Bronchial epithelial cell (primary cell): ENCODE measurements around the gene KNDC1. TPM values are rescaled to one million over a fixed set of nuclear protein-coding genes. Genes with fewer than 3 reads are reported as not detected.

Experiments used
- DNase-seq: peaks from one replicate; pipeline ENCODE4 v3.0.0-alpha.2; 2010; ENCODE audit warnings: low read depth
- FAIRE-seq: peaks from 2 replicates; lab custom pipeline; 2011; peaks lifted over from hg19 to GRCh38; lab: Jason Lieb, UNC
- H3K27me3 ChIP-seq: 2 replicates; pipeline ENCODE4 v1.5.1; 2011; ENCODE audit warnings: low read length; ENCODE audit not compliant: control insufficient read depth, insufficient read depth
- H3K36me3 ChIP-seq: 2 replicates; pipeline ENCODE4 v1.5.1; 2011; ENCODE audit warnings: low read length; ENCODE audit not compliant: control insufficient read depth, insufficient read depth
- H3K4me3 ChIP-seq: 2 replicates; pipeline ENCODE4 v1.5.1; 2011; ENCODE audit warnings: mild to moderate bottlenecking, low read depth, low read length, control low read depth
- total RNA-seq: library from RNA; depleted of rRNA; stranded (reverse); fragments of >200 nt; gene quantifications from 2 replicates; pipeline ENCODE4 v1.2.1, GENCODE V29; 2014
- TF ChIP-seq, protein P1 (sequence below): IDR thresholded peaks from 2 replicates; pipeline ENCODE4 v1.5.1; 2011; ENCODE audit warnings: mild to moderate bottlenecking, moderate library complexity, low read length, control low read depth, inconsistent platforms; ENCODE audit not compliant: insufficient read depth, severe bottlenecking

Gene KNDC1
- total RNA-seq, 1 donor from 2014 or later, result under 0.01 TPM

DNA sequence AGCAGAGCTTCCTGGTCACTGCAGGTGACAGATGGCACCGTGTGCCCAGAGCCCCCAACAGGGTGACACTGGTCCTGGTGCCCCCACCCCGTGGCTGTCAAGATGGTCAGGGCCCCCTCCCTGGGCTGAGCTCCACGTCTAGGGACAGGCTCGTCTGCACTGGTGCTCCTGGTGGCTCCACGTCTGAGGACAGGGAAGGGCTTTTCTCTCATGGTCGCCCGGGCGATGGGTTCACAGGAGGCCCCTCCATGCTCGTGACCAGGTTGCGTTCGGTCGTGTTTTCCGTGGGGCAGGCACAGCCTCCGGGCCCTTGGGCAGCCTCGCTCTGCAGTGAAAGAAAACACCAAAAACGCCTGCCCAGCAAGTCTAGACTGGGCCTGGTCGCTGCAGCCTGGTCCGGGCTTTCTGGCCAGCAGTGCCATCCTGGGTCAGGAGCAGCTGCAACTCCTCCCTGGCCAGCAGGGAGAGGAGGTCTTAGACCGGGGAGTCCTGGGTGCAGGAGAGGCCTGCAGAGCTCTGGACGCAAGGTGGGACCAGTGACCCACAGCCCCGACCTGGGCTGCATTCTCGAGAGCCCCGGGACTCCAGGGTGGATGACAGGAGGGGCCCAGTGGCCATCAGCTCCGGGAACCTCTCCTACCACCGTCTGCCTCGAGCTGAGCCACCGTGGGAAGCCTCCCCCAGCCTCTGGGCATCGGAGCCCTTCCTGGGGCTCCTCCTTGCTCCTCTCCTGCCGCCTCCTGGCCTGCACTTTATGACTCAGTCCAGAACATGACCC, 42.1 kb downstream of the KNDC1 start:
- TF ChIP-seq, protein P1, sequence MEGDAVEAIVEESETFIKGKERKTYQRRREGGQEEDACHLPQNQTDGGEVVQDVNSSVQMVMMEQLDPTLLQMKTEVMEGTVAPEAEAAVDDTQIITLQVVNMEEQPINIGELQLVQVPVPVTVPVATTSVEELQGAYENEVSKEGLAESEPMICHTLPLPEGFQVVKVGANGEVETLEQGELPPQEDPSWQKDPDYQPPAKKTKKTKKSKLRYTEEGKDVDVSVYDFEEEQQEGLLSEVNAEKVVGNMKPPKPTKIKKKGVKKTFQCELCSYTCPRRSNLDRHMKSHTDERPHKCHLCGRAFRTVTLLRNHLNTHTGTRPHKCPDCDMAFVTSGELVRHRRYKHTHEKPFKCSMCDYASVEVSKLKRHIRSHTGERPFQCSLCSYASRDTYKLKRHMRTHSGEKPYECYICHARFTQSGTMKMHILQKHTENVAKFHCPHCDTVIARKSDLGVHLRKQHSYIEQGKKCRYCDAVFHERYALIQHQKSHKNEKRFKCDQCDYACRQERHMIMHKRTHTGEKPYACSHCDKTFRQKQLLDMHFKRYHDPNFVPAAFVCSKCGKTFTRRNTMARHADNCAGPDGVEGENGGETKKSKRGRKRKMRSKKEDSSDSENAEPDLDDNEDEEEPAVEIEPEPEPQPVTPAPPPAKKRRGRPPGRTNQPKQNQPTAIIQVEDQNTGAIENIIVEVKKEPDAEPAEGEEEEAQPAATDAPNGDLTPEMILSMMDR, result no peak
- FAIRE-seq, result no peak
- H3K36me3 ChIP-seq, result no peaks in the 10 kb centered on the region
- H3K27me3 ChIP-seq, result no peaks in the 10 kb centered on the region
- no peak for DNase-seq
- no peak overlapping the region for H3K4me3 ChIP-seq

GRCh38 chr10:133202778-133203651, 43.0 kb downstream of the KNDC1 start:
- no peaks in the 10 kb centered on the region for H3K27me3 ChIP-seq
- DNase-seq (no peak), FAIRE-seq (no peak)
- no peaks in the 10 kb centered on the region for H3K36me3 ChIP-seq
- H3K4me3 ChIP-seq, result no peak overlapping the region
- TF ChIP-seq, protein P1, result no peak

DNA sequence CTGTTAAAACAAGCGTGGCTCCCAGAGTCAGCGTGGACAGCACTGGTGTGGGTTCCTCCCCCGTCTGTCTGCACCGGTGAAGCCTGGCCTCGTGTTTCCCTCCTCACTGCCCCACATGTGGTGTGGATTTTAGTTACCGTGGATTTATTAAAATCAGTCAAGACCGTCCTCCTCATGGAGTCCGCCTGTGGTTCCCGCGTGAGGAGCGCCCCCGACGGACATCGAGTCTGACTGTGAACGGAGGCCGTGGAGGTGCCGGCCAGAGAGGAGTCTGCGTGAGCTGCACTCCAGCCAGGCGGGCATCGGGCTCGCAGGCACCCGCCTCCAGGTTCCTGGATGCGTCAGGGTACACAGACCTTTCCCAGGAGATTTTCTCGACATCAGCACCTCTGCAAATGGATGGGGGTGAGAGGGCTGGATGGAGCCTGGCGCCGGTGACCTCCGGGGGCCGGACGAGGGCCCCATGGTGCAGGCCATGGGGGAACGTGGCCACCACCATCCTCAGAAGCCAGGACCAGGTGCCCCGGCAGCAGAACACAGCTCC, 43.7 kb downstream of the KNDC1 start:
- Histone ChIP-seq H3K4me3 (no peak overlapping the region), H3K27me3 (no peaks in the 10 kb centered on the region), H3K36me3 (no peaks in the 10 kb centered on the region)
- FAIRE-seq (no peak), DNase-seq (no peak)
- TF ChIP-seq, protein P1, result no peak

- H3K36me3 ChIP-seq, result no peaks in the 10 kb centered on the region
- DNase-seq (no peak), FAIRE-seq (no peak)
- no peak overlapping the region for H3K4me3 ChIP-seq
- TF ChIP-seq, protein P1, result no peak
- H3K27me3 ChIP-seq, result no peaks in the 10 kb centered on the region
These were observed 44.4 kb downstream of the KNDC1 start for GRCh38 chr10:133204226-133205015.

GRCh38 chr10:133205146-133205545, 45.1 kb downstream of the KNDC1 start:
- H3K36me3 ChIP-seq, result no peaks in the 10 kb centered on the region
- DNase-seq, result no peak
- H3K4me3 ChIP-seq, result no peak overlapping the region
- FAIRE-seq, result no peak
- TF ChIP-seq, protein P1, result no peak
- H3K27me3 ChIP-seq, result no peaks in the 10 kb centered on the region
